ENCODE measurements around the gene C17orf67. TPM values are rescaled to one million over a fixed set of nuclear protein-coding genes. Genes with fewer than 3 reads are reported as not detected.

Gene C17orf67
- total and polyA plus RNA-seq, 9 of the 15 experiments (the other 6 are each of a cell fraction or from before 2014, with no cell fraction given), result 0.07 to 1.7 (median 0.59) TPM

DNA sequence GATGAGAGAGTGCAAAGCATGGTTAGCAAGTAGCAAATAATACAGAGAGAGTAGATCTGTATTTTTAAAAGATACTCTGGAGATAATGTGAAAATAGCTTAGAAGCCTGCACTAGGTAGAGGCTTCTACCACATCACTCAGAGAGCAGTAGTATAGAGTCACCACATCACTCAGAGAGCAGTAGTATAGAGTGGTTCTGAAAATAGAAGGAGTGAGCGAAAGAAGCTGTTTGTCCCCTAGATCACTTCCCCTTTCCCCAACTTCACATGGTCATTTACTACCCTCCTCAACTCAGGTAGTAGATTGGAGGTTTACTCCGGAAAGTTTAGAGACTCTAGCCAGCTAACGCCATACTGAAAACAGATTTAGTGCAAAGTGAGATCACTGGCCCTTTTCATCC lies 17.3 kb upstream of the C17orf67 start:
- BruUV-seq (replicated peaks), result no TSS peak
- Histone ChIP-seq H3K36me3 (ENCODE audit: control insufficient read depth, insufficient read depth, low read length) (peaks cover 67% of the 10 kb centered on the region), H3K9ac (ENCODE audit: insufficient read depth in 1 of 2, low read depth in 2 of 2, low read length in 2 of 2) (no peak overlapping the region), H3K27ac (ENCODE audit: extremely low read depth, low read depth, low read length) (no peak overlapping the region), H3K9me3 (replicated peaks; ENCODE audit: control insufficient read depth, insufficient read depth, low read depth, low read length) (no peaks in the 10 kb centered on the region), H3K79me2 (ENCODE audit: control insufficient read depth, insufficient read depth, low read length) (no peaks in the 10 kb centered on the region), H2AFZ (ENCODE audit: low read depth, low read length) (no peak overlapping the region), H3K27me3 (ENCODE audit: control insufficient read depth in 2 of 2, insufficient read depth in 2 of 2, low read length in 2 of 2) (no peaks in the 10 kb centered on the region), H3K4me1 (replicated peaks in 1 of 2; ENCODE audit: control insufficient read depth in 2 of 2, insufficient read depth in 2 of 2, low read length in 2 of 2) (no peaks in the 10 kb centered on the region), H4K20me1 (replicated peaks; ENCODE audit: control insufficient read depth, insufficient read depth, low read length) (no peaks in the 10 kb centered on the region), H3K4me2 (ENCODE audit: insufficient read depth, low read length) (no peak overlapping the region), H3K9me1 (ENCODE audit: control insufficient read depth, insufficient read depth, low read length) (no peaks in the 10 kb centered on the region), H3K4me3 (no peak overlapping the region)
- in situ Hi-C loops (cut with MboI), result no loop called here
- 79% methylated on average over 3 of the region's 3 CpGs for WGBS (ENCODE audit: insufficient coverage, low coverage, missing lambda C conversion rate)
- ChIA-PET CTCF (ENCODE audit: low intra/inter-chr PET ratio) (no interaction called here), POLR2A (interaction anchor here (0.7 to 4.8 kb wide), 3 partner anchors 15 to 40 kb away, joined by 3 to 24 read pairs (median 3); partner anchors contain the start of genes C17orf67 and DGKE)
- no peak for ATAC-seq
- no peak for FAIRE-seq
- intact Hi-C loops (cut with micrococcal nuclease), result no loop called here
- TF ChIP-seq ZNF717 (CRISPR knock-in tag; IDR thresholded peaks at IDR 0.05), result no peak
- TF ChIP-seq BCL6 (CRISPR knock-in tag; IDR thresholded peaks at IDR 0.05), result no peak
- DNase-seq (ENCODE audit: extremely low read depth in 1 of 4, low spot score in 3 of 4), result no peak

GRCh38 chr17:56850591-56850990 lies 16.9 kb upstream of the C17orf67 start:
- no TSS peak for BruUV-seq (replicated peaks)
- Histone ChIP-seq H2AFZ (ENCODE audit: low read depth, low read length) (no peak overlapping the region), H3K4me2 (ENCODE audit: insufficient read depth, low read length) (no peak overlapping the region), H3K9me3 (replicated peaks; ENCODE audit: control insufficient read depth, insufficient read depth, low read depth, low read length) (no peaks in the 10 kb centered on the region), H3K9me1 (ENCODE audit: control insufficient read depth, insufficient read depth, low read length) (no peaks in the 10 kb centered on the region), H3K36me3 (ENCODE audit: control insufficient read depth, insufficient read depth, low read length) (peaks cover 67% of the 10 kb centered on the region), H3K9ac (ENCODE audit: insufficient read depth in 1 of 2, low read depth in 2 of 2, low read length in 2 of 2) (no peak overlapping the region), H3K27me3 (ENCODE audit: control insufficient read depth in 2 of 2, insufficient read depth in 2 of 2, low read length in 2 of 2) (no peaks in the 10 kb centered on the region), H3K27ac (ENCODE audit: extremely low read depth, low read depth, low read length) (no peak overlapping the region), H3K4me3 (no peak overlapping the region), H3K79me2 (ENCODE audit: control insufficient read depth, insufficient read depth, low read length) (no peaks in the 10 kb centered on the region), H4K20me1 (replicated peaks; ENCODE audit: control insufficient read depth, insufficient read depth, low read length) (no peaks in the 10 kb centered on the region), H3K4me1 (replicated peaks in 1 of 2; ENCODE audit: control insufficient read depth in 2 of 2, insufficient read depth in 2 of 2, low read length in 2 of 2) (no peaks in the 10 kb centered on the region)
- ATAC-seq (no peak), FAIRE-seq (no peak), DNase-seq (ENCODE audit: extremely low read depth in 1 of 4, low spot score in 3 of 4) (no peak)
- CTCF ChIA-PET (ENCODE audit: low intra/inter-chr PET ratio), result no interaction called here
- WGBS (ENCODE audit: insufficient coverage, low coverage, missing lambda C conversion rate), result 89% methylated on average over 2 of the region's 2 CpGs
- TF ChIP-seq MAFG (tag; conservative IDR thresholded peaks at IDR 0.05) (0 out of 2 replicates have a peak, but pooled peaks have one; percentile 11), CXXC5 (CRISPR knock-in tag; IDR thresholded peaks at IDR 0.05) (no peak), ZNF316 (IDR thresholded peaks at IDR 0.05) (peak; percentile 52)
- TF ChIP-seq, protein P1, sequence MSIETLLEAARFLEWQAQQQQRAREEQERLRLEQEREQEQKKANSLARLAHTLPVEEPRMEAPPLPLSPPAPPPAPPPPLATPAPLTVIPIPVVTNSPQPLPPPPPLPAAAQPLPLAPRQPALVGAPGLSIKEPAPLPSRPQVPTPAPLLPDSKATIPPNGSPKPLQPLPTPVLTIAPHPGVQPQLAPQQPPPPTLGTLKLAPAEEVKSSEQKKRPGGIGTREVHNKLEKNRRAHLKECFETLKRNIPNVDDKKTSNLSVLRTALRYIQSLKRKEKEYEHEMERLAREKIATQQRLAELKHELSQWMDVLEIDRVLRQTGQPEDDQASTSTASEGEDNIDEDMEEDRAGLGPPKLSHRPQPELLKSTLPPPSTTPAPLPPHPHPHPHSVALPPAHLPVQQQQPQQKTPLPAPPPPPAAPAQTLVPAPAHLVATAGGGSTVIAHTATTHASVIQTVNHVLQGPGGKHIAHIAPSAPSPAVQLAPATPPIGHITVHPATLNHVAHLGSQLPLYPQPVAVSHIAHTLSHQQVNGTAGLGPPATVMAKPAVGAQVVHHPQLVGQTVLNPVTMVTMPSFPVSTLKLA (conservative IDR thresholded peaks at IDR 0.05), result no peak
- POLR2A ChIA-PET, result interaction anchor here (0.7 to 4.8 kb wide), 2 partner anchors 15 to 40 kb away, joined by 3 to 24 read pairs; partner anchors contain the start of genes C17orf67 and DGKE
- intact Hi-C loops (cut with micrococcal nuclease), result no loop called here
- in situ Hi-C loops (cut with MboI), result no loop called here

All from K562 (cell line).